ENCODE measurements around the gene SHLD1.

SHLD1 gene

GRCh38 chr20:5895626-5896025 lies 145.4 kb downstream of the SHLD1 start:
- no peak for DNase-seq (ENCODE audit: low spot score)

- DNase-seq (ENCODE audit: low spot score): no peak
These were observed 149.2 kb downstream of the SHLD1 start for GRCh38 chr20:5899444-5899843.

GRCh38 chr20:5900908-5901307 lies 150.7 kb downstream of the SHLD1 start:
- no peak for DNase-seq (ENCODE audit: low spot score)

DNA sequence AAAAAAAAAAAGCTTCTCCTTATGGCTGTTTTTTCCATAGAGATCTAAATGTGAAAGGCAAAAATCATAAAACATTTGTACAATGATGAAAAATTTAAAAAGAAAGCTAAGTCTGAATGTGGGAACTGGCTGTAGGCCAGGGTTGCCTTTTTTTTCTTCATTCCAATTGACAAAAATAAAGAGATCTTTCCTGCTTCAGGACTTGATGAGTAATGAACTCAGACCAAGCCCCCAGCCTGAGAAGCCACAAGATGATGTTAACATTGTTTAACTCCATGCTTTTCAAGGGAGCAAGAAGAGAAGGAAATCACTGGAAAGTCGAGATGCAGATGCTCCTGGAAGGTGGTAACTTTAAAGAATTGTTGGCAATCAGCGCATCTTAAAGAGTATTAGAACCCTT lies 158.8 kb downstream of the SHLD1 start:
- DNase-seq (ENCODE audit: low spot score): peak; percentile 23

- no peak for DNase-seq (ENCODE audit: low spot score)
These were observed 160.0 kb downstream of the SHLD1 start for GRCh38 chr20:5910186-5910585.

DNA sequence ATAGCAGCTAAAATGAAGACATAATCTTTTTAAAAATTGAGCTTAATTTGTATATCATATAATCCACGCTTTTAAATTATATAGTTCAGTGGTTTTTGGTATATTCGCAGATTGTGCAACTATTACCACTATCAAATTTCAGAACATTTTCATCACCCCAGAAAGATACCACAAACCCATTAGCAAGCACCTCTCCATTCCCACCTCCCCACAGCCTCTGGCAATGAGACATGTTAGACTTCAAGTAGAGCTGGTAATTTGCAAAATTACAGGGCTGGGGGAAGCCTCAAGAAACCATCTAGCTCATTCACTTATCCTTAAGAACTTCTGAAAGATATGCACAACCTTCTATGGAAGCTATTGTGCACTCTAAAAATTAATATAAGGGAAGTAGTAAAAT lies 163.0 kb downstream of the SHLD1 start:
- DNase-seq (ENCODE audit: low spot score): no peak
